ENCODE measurements around the gene CAMK2N2. TPM values are rescaled to one million over a fixed set of nuclear protein-coding genes. Genes with fewer than 3 reads are reported as not detected.

The CAMK2N2 gene
- total RNA-seq, 1 donor from 2014 or later: 0.16 TPM

DNA sequence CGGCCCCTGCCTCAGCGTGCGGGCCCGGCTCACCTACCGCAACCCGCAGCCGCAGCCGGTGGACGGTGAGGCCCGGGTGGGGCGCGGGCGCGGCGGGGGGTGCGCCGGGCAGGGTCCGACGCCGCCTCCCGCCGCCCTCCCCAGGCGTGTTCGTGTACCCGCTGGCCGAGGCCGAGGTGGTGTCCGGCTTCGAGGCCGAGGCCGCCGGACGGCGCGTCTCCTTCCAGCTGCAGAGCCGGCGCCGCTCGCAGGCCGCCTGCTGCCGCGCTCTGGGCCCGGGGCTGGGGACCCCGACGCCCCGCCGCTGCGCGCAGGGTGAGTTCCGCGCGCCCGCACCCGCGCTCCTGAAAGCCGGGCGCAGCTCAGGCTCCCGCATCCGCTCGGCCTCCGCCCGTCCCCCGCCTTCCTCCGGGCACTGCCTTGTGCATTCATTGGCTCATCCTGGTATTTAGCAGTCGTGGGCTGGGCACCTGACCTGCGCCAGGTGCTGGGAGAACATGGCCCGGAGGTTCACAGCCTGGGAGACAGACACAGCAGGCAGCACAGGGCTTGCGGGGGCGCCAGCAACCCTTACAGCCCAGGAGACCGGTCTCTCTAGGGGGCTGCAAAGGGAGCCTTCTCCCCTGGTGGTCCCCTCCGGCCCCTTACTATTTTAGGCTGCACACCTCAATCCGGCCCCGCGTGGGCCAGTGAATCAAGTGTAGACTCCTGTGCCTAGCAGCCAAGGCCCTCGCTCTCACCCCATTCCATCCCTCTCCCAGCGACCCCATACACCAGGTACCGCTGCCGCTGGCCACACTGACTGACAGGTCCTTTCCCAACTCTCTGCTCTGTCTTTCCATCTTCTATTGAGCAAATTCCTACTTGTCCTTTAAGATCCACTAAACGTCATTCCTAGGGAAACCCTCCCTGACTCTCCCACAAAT lies 30.5 kb downstream of the CAMK2N2 start:
- H3K4me1 Mint-ChIP-seq: peaks cover 9% of the 10 kb centered on the region
- no peaks in the 10 kb centered on the region for H3K9me3 Mint-ChIP-seq
- no peak for DNase-seq (ENCODE audit: low spot score in 2 of 2, unreplicated experiment in 2 of 2)
- H3K27ac Mint-ChIP-seq: no peak overlapping the region
- TF ChIP-seq, protein P1, sequence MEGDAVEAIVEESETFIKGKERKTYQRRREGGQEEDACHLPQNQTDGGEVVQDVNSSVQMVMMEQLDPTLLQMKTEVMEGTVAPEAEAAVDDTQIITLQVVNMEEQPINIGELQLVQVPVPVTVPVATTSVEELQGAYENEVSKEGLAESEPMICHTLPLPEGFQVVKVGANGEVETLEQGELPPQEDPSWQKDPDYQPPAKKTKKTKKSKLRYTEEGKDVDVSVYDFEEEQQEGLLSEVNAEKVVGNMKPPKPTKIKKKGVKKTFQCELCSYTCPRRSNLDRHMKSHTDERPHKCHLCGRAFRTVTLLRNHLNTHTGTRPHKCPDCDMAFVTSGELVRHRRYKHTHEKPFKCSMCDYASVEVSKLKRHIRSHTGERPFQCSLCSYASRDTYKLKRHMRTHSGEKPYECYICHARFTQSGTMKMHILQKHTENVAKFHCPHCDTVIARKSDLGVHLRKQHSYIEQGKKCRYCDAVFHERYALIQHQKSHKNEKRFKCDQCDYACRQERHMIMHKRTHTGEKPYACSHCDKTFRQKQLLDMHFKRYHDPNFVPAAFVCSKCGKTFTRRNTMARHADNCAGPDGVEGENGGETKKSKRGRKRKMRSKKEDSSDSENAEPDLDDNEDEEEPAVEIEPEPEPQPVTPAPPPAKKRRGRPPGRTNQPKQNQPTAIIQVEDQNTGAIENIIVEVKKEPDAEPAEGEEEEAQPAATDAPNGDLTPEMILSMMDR (IDR thresholded peaks at IDR 0.05; ENCODE audit: unreplicated experiment): no peak
- peak overlapping the region; percentile 67 for H3K4me3 Mint-ChIP-seq
- peaks cover 86% of the 10 kb centered on the region for H3K27me3 Mint-ChIP-seq (ENCODE audit: low read depth)
- H3K36me3 Mint-ChIP-seq: no peaks in the 10 kb centered on the region

GRCh38 chr3:184230081-184230602 lies 31.2 kb downstream of the CAMK2N2 start:
- TF ChIP-seq, protein P1 (IDR thresholded peaks at IDR 0.05; ENCODE audit: unreplicated experiment): no peak
- DNase-seq (ENCODE audit: low spot score in 2 of 2, unreplicated experiment in 2 of 2): no peak
- Mint-ChIP-seq H3K36me3 (no peaks in the 10 kb centered on the region), H3K27ac (no peak overlapping the region), H3K27me3 (ENCODE audit: low read depth) (peaks cover 84% of the 10 kb centered on the region), H3K9me3 (no peaks in the 10 kb centered on the region), H3K4me1 (peaks cover 9% of the 10 kb centered on the region), H3K4me3 (peak overlapping the region; percentile 58)

- peaks cover 84% of the 10 kb centered on the region for H3K27me3 Mint-ChIP-seq (ENCODE audit: low read depth)
- no peak within 1 kb of the TSS for H3K27ac Mint-ChIP-seq
- no peaks in the 10 kb centered on the region for H3K9me3 Mint-ChIP-seq
- H3K4me3 Mint-ChIP-seq: peak within 1 kb of the TSS; percentile 65
- TF ChIP-seq, protein P1 (IDR thresholded peaks at IDR 0.05; ENCODE audit: unreplicated experiment): no peak
- H3K36me3 Mint-ChIP-seq: no peaks in the 10 kb centered on the region
- peaks cover 9% of the 10 kb centered on the region for H3K4me1 Mint-ChIP-seq
- DNase-seq (ENCODE audit: low spot score in 2 of 2, unreplicated experiment in 2 of 2): peak; percentile 55 to 72
These were observed 31.8 kb downstream of the CAMK2N2 start, which contains the start of gene VWA5B2 for GRCh38 chr3:184229394-184230080. TSS of gene VWA5B2 (plus strand) at chr3:184229585. CDS start at chr3:184230529, 944 bp downstream.

DNA sequence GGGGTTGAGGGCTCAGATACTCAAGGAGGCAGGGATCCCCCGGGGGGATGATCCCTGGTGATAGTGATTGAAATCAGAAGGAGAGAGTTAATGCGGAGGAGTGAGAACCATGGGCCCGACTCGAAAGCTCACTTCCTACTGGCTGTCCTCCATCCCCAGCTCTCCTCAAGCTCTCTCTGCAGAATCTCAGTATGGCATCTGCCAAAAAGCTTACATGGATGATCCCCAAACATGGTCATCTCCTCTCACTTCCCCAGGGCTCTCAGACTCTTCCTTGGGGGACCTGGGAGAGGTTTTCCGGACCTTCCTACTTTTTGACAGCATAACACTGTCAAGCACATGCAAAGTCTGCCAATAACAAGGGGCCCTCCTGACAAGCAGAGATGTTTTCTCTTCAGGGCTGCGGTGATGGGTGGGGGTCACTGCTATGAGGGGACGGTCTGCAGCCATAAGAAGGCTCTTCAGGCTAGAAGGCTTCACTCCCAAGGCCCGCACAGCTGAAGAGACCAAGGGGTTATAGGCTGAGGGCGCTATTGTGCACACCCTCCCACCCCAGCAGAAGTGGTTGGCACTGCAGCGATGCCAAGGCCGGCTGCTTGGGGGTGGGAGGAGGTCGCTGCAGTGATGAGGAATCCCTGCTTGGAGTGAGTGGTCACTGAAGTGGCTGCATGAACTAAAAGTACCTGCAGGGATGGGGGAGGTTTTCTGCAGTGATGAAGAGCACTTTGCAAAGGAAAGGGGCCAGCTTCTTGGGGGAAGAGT lies 32.8 kb downstream of the CAMK2N2 start:
- Mint-ChIP-seq H3K27me3 (ENCODE audit: low read depth) (peaks cover 82% of the 10 kb centered on the region), H3K9me3 (no peaks in the 10 kb centered on the region), H3K27ac (no peak overlapping the region), H3K4me3 (peak overlapping the region; percentile 65), H3K36me3 (no peaks in the 10 kb centered on the region), H3K4me1 (peaks cover 9% of the 10 kb centered on the region)
- TF ChIP-seq, protein P1 (IDR thresholded peaks at IDR 0.05; ENCODE audit: unreplicated experiment): no peak
- no peak for DNase-seq (ENCODE audit: low spot score in 2 of 2, unreplicated experiment in 2 of 2)

DNA sequence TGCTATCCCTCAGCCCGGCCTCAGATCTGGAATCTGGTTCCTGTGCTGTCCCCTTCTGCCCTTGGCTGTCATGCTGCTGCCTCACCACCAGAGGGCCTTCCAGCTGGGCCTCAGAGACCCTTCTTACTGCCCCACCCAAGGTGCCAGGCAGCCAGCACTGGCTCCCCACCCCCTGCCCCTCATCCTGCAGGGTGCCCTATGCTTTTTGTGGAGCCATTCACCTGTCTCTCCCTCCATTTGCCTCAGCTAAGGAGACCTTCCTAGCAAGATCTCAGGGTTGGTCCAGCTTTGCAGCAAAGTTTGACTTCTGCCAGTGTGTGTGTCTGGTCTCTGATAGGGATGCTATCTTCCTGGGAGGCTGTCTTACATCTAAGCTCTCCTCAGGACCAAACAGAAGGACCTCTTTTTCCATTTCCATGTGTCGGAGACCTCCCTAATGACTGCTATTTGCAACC lies 33.8 kb downstream of the CAMK2N2 start:
- no peak for DNase-seq (ENCODE audit: low spot score in 2 of 2, unreplicated experiment in 2 of 2)
- Mint-ChIP-seq H3K4me1 (peaks cover 9% of the 10 kb centered on the region), H3K4me3 (no peak overlapping the region), H3K27me3 (ENCODE audit: low read depth) (peaks cover 79% of the 10 kb centered on the region), H3K27ac (no peak overlapping the region), H3K36me3 (no peaks in the 10 kb centered on the region), H3K9me3 (no peaks in the 10 kb centered on the region)
- TF ChIP-seq, protein P1 (IDR thresholded peaks at IDR 0.05; ENCODE audit: unreplicated experiment): peak; percentile 82

All from mesothelial cell of epicardium (in vitro differentiated cells).